H1 (cell line): Measurements from ENCODE around the gene RNFT2. TPM values are rescaled to one million over a fixed set of nuclear protein-coding genes. Genes with fewer than 3 reads are reported as not detected.

ENCODE experiments used
- BACH1 ChIP-seq: IDR thresholded peaks from 2 replicates; pipeline ENCODE4 v1.6.1; 2012; ENCODE audit warnings: low read length, improper control_type of control experiment
- CBX5 ChIP-seq: fragments of 300-800, 300-1000 bp; sonication (generic); IDR thresholded peaks from 2 replicates; pipeline ENCODE4 v1.7.1; 2016; ENCODE audit warnings: antibody characterized with exemption, low read length, low read depth
- GTF2F1 ChIP-seq: IDR thresholded peaks from 2 replicates; pipeline ENCODE4 v1.6.1; 2012; ENCODE audit warnings: low read depth, low read length, improper control_type of control experiment, borderline replicate concordance
- JUND ChIP-seq: IDR thresholded peaks from 2 replicates; pipeline ENCODE4 v1.6.1; 2011; ENCODE audit warnings: mild to moderate bottlenecking, improper control_type of control experiment, low read length
- MAX ChIP-seq: IDR thresholded peaks from 2 replicates; pipeline ENCODE4 v1.6.1; 2012; ENCODE audit warnings: inconsistent platforms
- NRF1 ChIP-seq: IDR thresholded peaks from 2 replicates; pipeline ENCODE4 v1.6.1; 2011; ENCODE audit warnings: mild to moderate bottlenecking, low read depth, low read length, improper control_type of control experiment
- POU5F1 ChIP-seq: IDR thresholded peaks from 2 replicates; pipeline ENCODE4 v1.6.1; 2011; ENCODE audit warnings: low read depth, mild to moderate bottlenecking, low read length, moderate library complexity
- TCF12 ChIP-seq: IDR thresholded peaks from 2 replicates; pipeline ENCODE4 v1.6.1; 2011; ENCODE audit warnings: low read depth, mild to moderate bottlenecking, low read length
- USF2 ChIP-seq: IDR thresholded peaks from 2 replicates; pipeline ENCODE4 v1.6.1; 2011; ENCODE audit warnings: low read length, improper control_type of control experiment
- polyA plus RNA-seq, 7 experiments: library from polyadenylated mRNA; depleted of rRNA in 3 of 7; stranded (reverse) in 5 of 7; unstranded in 2 of 7; fragments of >200 nt in 5 of 7; fragments of 200-250 nt in 2 of 7; gene quantifications; 1 replicate in 5 of 7; 2 replicates in 1 of 7; 4 replicates in 1 of 7; pipeline versions ENCODE4 v1.2.1 to v1.2.3, GENCODE V29; 2011 to 2013; ENCODE audit warnings: missing spikeins in 2 of 7, mixed read lengths in 2 of 7
- total RNA-seq: library from RNA; stranded (reverse); fragmentation: NEBNext Ultra II Directional; extraction: Animal tissue kit (Norgen Biotek cat#: 25700); gene quantifications from 2 replicates; pipeline ENCODE4 v1.2.1, GENCODE V29; 2021

The RNFT2 gene
- total and polyA plus RNA-seq, 2 of the 8 experiments (the other 6 are each of a cell fraction or from before 2014, with no cell fraction given), result 14.2 to 33.1 TPM

- TF ChIP-seq USF2, result no peak
- no peak for TF ChIP-seq NRF1
- TF ChIP-seq MAX, result no peak
- no peak for TF ChIP-seq POU5F1
- TF ChIP-seq TCF12, result no peak
- no peak for TF ChIP-seq JUND
- TF ChIP-seq CBX5, result no peak
- TF ChIP-seq GTF2F1, result no peak
- TF ChIP-seq BACH1, result no peak
Observed at GRCh38 chr12:116833474-116833873, 95.4 kb downstream of the RNFT2 start (continued).
